DOHH2 (cell line): ENCODE measurements around the gene GAGE10.

Experiments used
- CTCF ChIP-seq: fragments of 200-600 bp; sonication (generic); IDR thresholded peaks from one replicate; pipeline ENCODE4 v1.5.1; 2014; ENCODE audit warnings: antibody characterized with exemption, mild to moderate bottlenecking, low read depth, low read length; ENCODE audit not compliant: poor library complexity, severe bottlenecking
- EZH2phosphoT487 ChIP-seq: fragments of 200-600 bp; sonication (generic); IDR thresholded peaks from 2 replicates; pipeline ENCODE4 v1.6.1; 2017; ENCODE audit warnings: borderline replicate concordance, mild to moderate bottlenecking, antibody characterized with exemption, low read length, moderate library complexity, mixed read lengths

DNA sequence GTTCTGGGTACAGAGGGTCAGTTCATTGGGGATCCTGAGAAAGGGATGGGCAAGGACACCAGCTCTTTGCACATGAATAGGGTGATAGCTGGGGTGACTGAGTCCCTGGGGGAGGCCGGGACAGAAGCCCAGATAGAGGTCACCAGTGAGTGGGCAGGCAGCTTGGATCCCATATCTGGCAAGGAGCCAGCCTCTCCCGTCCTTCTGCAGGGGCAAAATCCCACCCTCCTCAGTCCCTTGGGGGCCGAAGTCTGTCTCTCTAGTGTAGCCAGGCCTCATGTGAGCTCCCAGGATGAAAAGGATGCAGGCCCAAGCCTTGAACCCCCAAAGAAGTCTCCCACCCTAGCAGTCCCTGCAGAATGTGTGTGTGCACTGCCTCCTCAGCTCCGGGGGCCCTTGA, 16.9 kb upstream of the GAGE10 start:
- TF ChIP-seq EZH2phosphoT487, result no peak
- TF ChIP-seq CTCF, result no peak
